GM19099 (cell line): ENCODE results near the gene UBR4.

Source experiments
- POLR2A ChIP-seq: IDR thresholded peaks from 3 replicates; pipeline ENCODE4 v1.6.1; 2011; ENCODE audit warnings: low read depth; ENCODE audit not compliant: insufficient read length; ENCODE audit errors: extremely low read depth

The UBR4 gene

GRCh38 chr1:19222979-19223824 lies 13.1 kb upstream of the UBR4 start:
- TF ChIP-seq POLR2A: no peak

DNA sequence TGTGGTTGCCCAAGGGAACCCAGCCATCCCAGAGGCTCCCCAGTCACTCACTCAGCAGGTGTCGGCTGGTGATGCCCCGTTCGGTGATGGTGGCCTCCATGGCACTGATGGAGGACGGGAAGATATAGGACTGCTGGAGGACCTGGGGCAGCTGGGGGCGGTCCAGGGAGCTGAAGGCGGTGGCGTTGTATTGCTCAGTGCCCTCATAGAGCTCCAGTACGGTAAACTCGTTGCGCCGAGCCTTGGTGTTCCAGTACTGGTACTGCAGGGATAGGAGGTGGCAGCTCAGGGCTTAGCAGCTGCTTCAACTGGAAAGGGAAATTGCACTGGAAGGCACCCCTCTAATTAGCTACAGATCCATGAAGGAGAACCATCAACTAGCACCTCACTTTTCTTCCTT lies 12.5 kb upstream of the UBR4 start:
- no peak for TF ChIP-seq POLR2A

DNA sequence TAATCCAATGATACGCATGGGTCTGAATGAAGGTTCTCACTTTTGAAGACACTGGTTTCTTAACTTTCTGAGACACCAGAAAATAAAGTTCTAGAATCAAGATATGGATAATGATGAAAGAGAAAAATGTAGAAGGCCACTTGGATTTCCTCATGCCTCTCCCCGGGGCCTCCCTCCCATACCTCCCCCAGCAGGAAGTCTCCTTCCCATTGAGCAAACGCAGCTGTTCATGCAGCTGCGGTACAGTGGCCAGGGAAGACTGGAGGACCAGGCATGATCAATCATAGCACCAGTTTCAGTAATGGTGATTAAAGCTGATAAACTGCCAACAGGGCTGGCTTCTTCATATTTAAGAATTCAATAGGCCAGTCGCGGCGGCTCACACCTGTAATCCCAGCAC lies 10.9 kb upstream of the UBR4 start:
- no peak for TF ChIP-seq POLR2A

GRCh38 chr1:19220080-19220846 lies 10.2 kb upstream of the UBR4 start:
- TF ChIP-seq POLR2A: no peak

- TF ChIP-seq POLR2A: no peak
Observed at GRCh38 chr1:19219451-19219850, 9.4 kb upstream of the UBR4 start.

DNA sequence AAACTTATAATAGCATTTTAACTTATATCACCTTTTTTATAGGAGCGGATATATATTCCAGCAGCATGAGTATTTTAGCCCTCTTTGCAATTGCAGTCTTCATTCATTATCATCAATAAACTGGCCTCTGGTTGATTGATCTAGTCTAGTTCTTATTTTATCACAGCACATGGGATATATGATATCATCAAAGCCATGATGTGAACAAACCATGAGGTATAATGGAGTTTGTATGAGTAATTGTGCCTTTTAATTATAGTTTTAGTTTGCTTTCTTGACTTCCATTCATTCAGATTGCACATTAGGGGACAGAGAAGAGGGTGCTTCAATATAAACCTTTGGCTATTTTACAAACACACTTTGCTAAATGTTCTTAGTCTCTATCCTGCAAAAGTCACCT lies 3.5 kb upstream of the UBR4 start:
- no peak for TF ChIP-seq POLR2A

GRCh38 chr1:19212167-19212566 lies 2.1 kb upstream of the UBR4 start:
- TF ChIP-seq POLR2A: no peak

DNA sequence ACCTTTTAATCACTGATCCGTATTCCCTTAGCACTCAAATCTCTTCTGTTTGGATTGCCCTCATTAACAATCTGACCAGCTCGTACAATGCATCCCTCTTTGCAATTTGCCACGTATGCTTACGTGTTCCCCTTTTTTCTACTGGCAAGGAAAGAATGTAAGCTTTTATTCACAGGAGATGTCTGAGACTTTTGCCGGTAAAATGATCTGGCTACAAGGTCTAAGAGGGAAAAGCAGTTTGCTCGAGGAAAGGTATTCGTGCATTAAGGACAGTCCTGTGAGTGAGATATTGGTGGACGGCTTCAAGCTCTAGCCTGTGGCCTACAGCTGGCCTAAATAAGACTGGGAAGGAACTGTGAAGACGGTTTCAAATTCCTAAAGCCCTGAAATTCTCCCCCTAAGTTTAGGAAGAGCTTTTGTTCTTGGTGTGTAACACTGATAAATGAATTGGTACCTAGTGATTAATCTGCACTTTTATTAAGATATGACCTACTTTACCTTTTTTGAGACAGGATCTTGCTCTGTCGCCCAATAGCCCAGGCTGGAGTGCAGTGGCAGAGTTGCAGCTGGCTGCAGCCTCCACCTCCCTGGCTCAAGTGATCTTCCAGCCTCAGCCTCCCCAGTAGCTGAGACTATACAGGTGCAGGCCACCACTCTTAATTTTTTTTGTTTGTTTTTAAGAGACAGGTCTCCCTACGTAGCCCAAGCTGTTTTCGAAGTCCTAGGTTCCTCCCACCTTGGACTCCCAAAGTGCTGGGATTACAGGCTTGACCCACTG lies 895 bp upstream of the UBR4 start:
- TF ChIP-seq POLR2A: no peak

DNA sequence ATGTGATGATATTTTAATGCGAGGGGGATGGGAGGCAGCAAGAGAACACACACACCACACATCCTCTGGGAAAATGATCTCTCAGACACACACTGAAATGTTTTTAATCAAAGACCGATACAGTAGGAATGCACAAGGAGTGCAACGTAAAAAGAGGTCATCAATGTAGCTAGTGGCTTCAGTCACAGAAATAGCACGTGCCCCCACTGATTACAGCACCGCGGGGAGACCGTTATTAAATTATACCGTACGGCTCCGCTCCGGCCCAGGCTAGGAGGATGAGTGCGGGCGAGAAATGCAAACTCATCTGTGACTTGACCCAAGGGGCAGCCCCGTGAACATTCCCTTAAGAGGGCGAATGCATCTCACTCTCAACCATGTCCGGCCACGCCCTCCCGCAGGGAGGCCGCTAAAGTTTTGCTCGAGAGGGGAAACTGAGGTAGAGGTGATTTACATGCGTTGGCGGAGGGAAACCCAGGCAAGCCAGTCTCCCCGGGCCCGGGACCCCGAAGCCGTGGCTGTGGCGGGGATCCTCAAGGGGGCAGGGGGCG lies 552 bp downstream of the UBR4 start:
- TF ChIP-seq POLR2A: peak; percentile 6

GRCh38 chr1:19208710-19209438 lies 1.2 kb downstream of the UBR4 start:
- TF ChIP-seq POLR2A: no peak

GRCh38 chr1:19206947-19207346 lies 3.1 kb downstream of the UBR4 start:
- no peak for TF ChIP-seq POLR2A

GRCh38 chr1:19205845-19206244 lies 4.2 kb downstream of the UBR4 start:
- TF ChIP-seq POLR2A: no peak

GRCh38 chr1:19205403-19205802 lies 4.7 kb downstream of the UBR4 start:
- no peak for TF ChIP-seq POLR2A
